Nephron progenitor cell (in vitro differentiated cells): Measurements from ENCODE around the gene PAFAH2.

Experiments
- DNase-seq: peaks from one replicate; pipeline ENCODE4 v3.0.0; 2021
- H3K27ac Mint-ChIP-seq: 2 replicates; pipeline ENCODE4 v1.8.0; 2021; ENCODE audit warnings: mild to moderate bottlenecking, moderate library complexity, mixed read lengths
- H3K27me3 Mint-ChIP-seq: 2 replicates; pipeline ENCODE4 v1.8.0; 2021; ENCODE audit warnings: mild to moderate bottlenecking, low read depth, mixed read lengths; ENCODE audit not compliant: poor library complexity
- H3K36me3 Mint-ChIP-seq: 2 replicates; pipeline ENCODE4 v1.8.0; 2021; ENCODE audit warnings: low read depth, mixed read lengths
- H3K4me1 Mint-ChIP-seq: 2 replicates; pipeline ENCODE4 v1.8.0; 2021; ENCODE audit warnings: mixed read lengths
- H3K4me3 Mint-ChIP-seq: 2 replicates; pipeline ENCODE4 v1.8.0; 2021; ENCODE audit warnings: mild to moderate bottlenecking, moderate library complexity, mixed read lengths
- H3K9me3 Mint-ChIP-seq: 2 replicates; pipeline ENCODE4 v1.8.0; 2021; ENCODE audit warnings: mild to moderate bottlenecking, moderate library complexity, mixed read lengths
- CTCF ChIP-seq: fragments of 200-600 bp; sonication (generic); IDR thresholded peaks from 2 replicates; pipeline ENCODE4 v1.5.0; 2021; ENCODE audit warnings: antibody characterized with exemption

Gene PAFAH2

GRCh38 chr1:26003262-26003661, 5.4 kb upstream of the PAFAH2 start:
- Mint-ChIP-seq H3K36me3 (no peaks in the 10 kb centered on the region), H3K27me3 (peaks cover 9% of the 10 kb centered on the region), H3K27ac (no peak overlapping the region)

GRCh38 chr1:25999041-25999800, 1.4 kb upstream of the PAFAH2 start:
- H3K4me3 Mint-ChIP-seq: no peak overlapping the region
- TF ChIP-seq CTCF: no peak

More at GRCh38 chr1:26003262-26003661, 5.4 kb upstream of the PAFAH2 start:
- H3K4me3 Mint-ChIP-seq: no peak overlapping the region
- no peak for DNase-seq
- TF ChIP-seq CTCF: no peak
- peaks cover 35% of the 10 kb centered on the region for H3K4me1 Mint-ChIP-seq
- H3K9me3 Mint-ChIP-seq: no peaks in the 10 kb centered on the region

GRCh38 chr1:25996966-25997827, 666 bp downstream of the PAFAH2 start:
- no peak for TF ChIP-seq CTCF
- H3K4me1 Mint-ChIP-seq: peaks cover 46% of the 10 kb centered on the region
- H3K4me3 Mint-ChIP-seq: peak overlapping the region; percentile 93
- no peaks in the 10 kb centered on the region for H3K27me3 Mint-ChIP-seq
- no peaks in the 10 kb centered on the region for H3K36me3 Mint-ChIP-seq
- peak overlapping the region; percentile 75 for H3K27ac Mint-ChIP-seq
- DNase-seq: no peak
- H3K9me3 Mint-ChIP-seq: no peaks in the 10 kb centered on the region

More at GRCh38 chr1:25999041-25999800, 1.4 kb upstream of the PAFAH2 start:
- no peaks in the 10 kb centered on the region for H3K27me3 Mint-ChIP-seq
- DNase-seq: no peak
- peaks cover 30% of the 10 kb centered on the region for H3K4me1 Mint-ChIP-seq
- no peaks in the 10 kb centered on the region for H3K36me3 Mint-ChIP-seq
- H3K9me3 Mint-ChIP-seq: no peaks in the 10 kb centered on the region
- peak overlapping the region; percentile 31 for H3K27ac Mint-ChIP-seq

- Mint-ChIP-seq H3K27ac (no peak overlapping the region), H3K27me3 (no peaks in the 10 kb centered on the region), H3K4me1 (peaks cover 61% of the 10 kb centered on the region), H3K4me3 (no peak overlapping the region), H3K36me3 (no peaks in the 10 kb centered on the region), H3K9me3 (no peaks in the 10 kb centered on the region)
- no peak for TF ChIP-seq CTCF
- DNase-seq: no peak
These were observed 3.3 kb downstream of the PAFAH2 start for GRCh38 chr1:25994402-25995150.

- Mint-ChIP-seq H3K27me3 (no peaks in the 10 kb centered on the region), H3K4me1 (peaks cover 50% of the 10 kb centered on the region), H3K4me3 (no peak overlapping the region), H3K27ac (no peak overlapping the region), H3K9me3 (no peaks in the 10 kb centered on the region), H3K36me3 (no peaks in the 10 kb centered on the region)
- DNase-seq: no peak
- no peak for TF ChIP-seq CTCF
These were observed 4.5 kb downstream of the PAFAH2 start for GRCh38 chr1:25993197-25993951.
